ENCODE results near the gene SLC13A5.

DNA sequence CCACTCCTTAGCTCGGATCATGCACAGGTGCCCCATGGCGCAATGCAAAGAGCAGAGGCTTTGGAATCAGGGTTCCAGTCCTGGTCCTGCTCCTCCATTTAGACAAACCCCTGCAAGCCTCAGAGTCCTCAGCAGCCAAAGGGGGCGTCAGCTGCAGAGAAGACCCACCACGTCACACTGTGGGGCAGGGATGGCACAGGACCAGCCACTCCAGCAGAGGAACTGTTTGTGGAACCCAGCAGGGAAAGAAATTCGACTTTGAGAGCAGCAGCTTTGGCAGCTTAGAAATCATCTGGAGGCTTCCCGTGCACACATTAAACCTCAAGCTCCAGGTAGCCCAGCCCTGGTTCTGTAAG lies 36.4 kb downstream of the SLC13A5 start:
- TF ChIP-seq, protein P1, sequence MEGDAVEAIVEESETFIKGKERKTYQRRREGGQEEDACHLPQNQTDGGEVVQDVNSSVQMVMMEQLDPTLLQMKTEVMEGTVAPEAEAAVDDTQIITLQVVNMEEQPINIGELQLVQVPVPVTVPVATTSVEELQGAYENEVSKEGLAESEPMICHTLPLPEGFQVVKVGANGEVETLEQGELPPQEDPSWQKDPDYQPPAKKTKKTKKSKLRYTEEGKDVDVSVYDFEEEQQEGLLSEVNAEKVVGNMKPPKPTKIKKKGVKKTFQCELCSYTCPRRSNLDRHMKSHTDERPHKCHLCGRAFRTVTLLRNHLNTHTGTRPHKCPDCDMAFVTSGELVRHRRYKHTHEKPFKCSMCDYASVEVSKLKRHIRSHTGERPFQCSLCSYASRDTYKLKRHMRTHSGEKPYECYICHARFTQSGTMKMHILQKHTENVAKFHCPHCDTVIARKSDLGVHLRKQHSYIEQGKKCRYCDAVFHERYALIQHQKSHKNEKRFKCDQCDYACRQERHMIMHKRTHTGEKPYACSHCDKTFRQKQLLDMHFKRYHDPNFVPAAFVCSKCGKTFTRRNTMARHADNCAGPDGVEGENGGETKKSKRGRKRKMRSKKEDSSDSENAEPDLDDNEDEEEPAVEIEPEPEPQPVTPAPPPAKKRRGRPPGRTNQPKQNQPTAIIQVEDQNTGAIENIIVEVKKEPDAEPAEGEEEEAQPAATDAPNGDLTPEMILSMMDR (IDR thresholded peaks at IDR 0.05; ENCODE audit: insufficient read depth, low read length), result no peak
- TF ChIP-seq, protein P2, sequence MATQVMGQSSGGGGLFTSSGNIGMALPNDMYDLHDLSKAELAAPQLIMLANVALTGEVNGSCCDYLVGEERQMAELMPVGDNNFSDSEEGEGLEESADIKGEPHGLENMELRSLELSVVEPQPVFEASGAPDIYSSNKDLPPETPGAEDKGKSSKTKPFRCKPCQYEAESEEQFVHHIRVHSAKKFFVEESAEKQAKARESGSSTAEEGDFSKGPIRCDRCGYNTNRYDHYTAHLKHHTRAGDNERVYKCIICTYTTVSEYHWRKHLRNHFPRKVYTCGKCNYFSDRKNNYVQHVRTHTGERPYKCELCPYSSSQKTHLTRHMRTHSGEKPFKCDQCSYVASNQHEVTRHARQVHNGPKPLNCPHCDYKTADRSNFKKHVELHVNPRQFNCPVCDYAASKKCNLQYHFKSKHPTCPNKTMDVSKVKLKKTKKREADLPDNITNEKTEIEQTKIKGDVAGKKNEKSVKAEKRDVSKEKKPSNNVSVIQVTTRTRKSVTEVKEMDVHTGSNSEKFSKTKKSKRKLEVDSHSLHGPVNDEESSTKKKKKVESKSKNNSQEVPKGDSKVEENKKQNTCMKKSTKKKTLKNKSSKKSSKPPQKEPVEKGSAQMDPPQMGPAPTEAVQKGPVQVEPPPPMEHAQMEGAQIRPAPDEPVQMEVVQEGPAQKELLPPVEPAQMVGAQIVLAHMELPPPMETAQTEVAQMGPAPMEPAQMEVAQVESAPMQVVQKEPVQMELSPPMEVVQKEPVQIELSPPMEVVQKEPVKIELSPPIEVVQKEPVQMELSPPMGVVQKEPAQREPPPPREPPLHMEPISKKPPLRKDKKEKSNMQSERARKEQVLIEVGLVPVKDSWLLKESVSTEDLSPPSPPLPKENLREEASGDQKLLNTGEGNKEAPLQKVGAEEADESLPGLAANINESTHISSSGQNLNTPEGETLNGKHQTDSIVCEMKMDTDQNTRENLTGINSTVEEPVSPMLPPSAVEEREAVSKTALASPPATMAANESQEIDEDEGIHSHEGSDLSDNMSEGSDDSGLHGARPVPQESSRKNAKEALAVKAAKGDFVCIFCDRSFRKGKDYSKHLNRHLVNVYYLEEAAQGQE (IDR thresholded peaks at IDR 0.05; ENCODE audit: insufficient replicate concordance, low read depth), result no peak
- TF ChIP-seq POLR2AphosphoS5 (IDR thresholded peaks at IDR 0.05; ENCODE audit: low read depth) (no peak), GABPA (IDR thresholded peaks at IDR 0.05; ENCODE audit: low read depth) (no peak)

All from HL-60 (cell line).